Measurements from ENCODE around the gene UQCRFS1. TPM values are rescaled to one million over a fixed set of nuclear protein-coding genes. Genes with fewer than 3 reads are reported as not detected.

Gene UQCRFS1
- total RNA-seq, 6 experiments from 2014 or later = 35.0 to 40.6 (median 36.6) TPM

DNA sequence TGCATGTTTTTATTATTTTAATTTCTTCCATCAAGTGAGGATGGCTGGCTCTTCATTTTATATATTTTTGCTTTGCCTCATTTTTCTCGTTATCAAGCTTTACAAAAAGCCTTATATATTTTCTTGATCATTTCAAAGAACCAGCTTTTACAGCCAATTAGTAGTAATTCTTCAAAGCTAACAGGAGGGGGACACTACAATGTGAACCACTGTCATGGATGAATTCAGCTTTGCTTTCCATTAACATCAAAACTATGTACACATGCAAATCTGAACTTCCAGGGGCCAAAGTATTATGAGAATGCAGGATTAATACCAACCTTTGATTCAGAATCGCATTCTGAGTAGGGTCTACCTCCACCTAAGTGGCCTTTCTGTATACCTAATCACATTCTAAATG is 11.1 kb downstream of the UQCRFS1 start:
- Mint-ChIP-seq H3K4me1 (ENCODE audit: low read depth) (no peaks in the 10 kb centered on the region), H3K9me3 (no peaks in the 10 kb centered on the region), H3K27ac (no peak overlapping the region), H3K4me3 (no peak overlapping the region), H3K27me3 (ENCODE audit: insufficient read depth) (peaks cover 2% of the 10 kb centered on the region; the same call in 1 of the 2 replicates), H3K36me3 (ENCODE audit: low read depth) (peaks cover 12% of the 10 kb centered on the region)
- no peak for DNase-seq
- TF ChIP-seq, protein P1, sequence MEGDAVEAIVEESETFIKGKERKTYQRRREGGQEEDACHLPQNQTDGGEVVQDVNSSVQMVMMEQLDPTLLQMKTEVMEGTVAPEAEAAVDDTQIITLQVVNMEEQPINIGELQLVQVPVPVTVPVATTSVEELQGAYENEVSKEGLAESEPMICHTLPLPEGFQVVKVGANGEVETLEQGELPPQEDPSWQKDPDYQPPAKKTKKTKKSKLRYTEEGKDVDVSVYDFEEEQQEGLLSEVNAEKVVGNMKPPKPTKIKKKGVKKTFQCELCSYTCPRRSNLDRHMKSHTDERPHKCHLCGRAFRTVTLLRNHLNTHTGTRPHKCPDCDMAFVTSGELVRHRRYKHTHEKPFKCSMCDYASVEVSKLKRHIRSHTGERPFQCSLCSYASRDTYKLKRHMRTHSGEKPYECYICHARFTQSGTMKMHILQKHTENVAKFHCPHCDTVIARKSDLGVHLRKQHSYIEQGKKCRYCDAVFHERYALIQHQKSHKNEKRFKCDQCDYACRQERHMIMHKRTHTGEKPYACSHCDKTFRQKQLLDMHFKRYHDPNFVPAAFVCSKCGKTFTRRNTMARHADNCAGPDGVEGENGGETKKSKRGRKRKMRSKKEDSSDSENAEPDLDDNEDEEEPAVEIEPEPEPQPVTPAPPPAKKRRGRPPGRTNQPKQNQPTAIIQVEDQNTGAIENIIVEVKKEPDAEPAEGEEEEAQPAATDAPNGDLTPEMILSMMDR (IDR thresholded peaks at IDR 0.05) = peak; percentile 34; the same call in 1 of the 2 replicates

GRCh38 chr19:29194658-29195057 is 18.3 kb downstream of the UQCRFS1 start:
- Mint-ChIP-seq H3K27me3 (ENCODE audit: insufficient read depth) (peaks cover 3% of the 10 kb centered on the region), H3K4me1 (ENCODE audit: low read depth) (no peaks in the 10 kb centered on the region), H3K36me3 (ENCODE audit: low read depth) (no peaks in the 10 kb centered on the region), H3K4me3 (no peak overlapping the region), H3K9me3 (no peaks in the 10 kb centered on the region), H3K27ac (no peak overlapping the region)
- no peak for DNase-seq
- TF ChIP-seq, protein P1 (IDR thresholded peaks at IDR 0.05) = no peak

- no peak overlapping the region for H3K27ac Mint-ChIP-seq
- H3K9me3 Mint-ChIP-seq = no peaks in the 10 kb centered on the region
- H3K27me3 Mint-ChIP-seq (ENCODE audit: insufficient read depth) = peaks cover 3% of the 10 kb centered on the region
- TF ChIP-seq, protein P1 (IDR thresholded peaks at IDR 0.05) = no peak
- no peaks in the 10 kb centered on the region for H3K4me1 Mint-ChIP-seq (ENCODE audit: low read depth)
- no peak for DNase-seq
- no peaks in the 10 kb centered on the region for H3K36me3 Mint-ChIP-seq (ENCODE audit: low read depth)
- no peak overlapping the region for H3K4me3 Mint-ChIP-seq
Measured at GRCh38 chr19:29193155-29193554, 19.8 kb downstream of the UQCRFS1 start.

GRCh38 chr19:29191005-29191404 is 21.9 kb downstream of the UQCRFS1 start:
- H3K27me3 Mint-ChIP-seq (ENCODE audit: insufficient read depth) = peaks cover 8% of the 10 kb centered on the region
- H3K4me1 Mint-ChIP-seq (ENCODE audit: low read depth) = no peaks in the 10 kb centered on the region
- H3K36me3 Mint-ChIP-seq (ENCODE audit: low read depth) = no peaks in the 10 kb centered on the region
- TF ChIP-seq, protein P1 (IDR thresholded peaks at IDR 0.05) = no peak
- no peaks in the 10 kb centered on the region for H3K9me3 Mint-ChIP-seq
- DNase-seq = no peak
- H3K4me3 Mint-ChIP-seq = no peak overlapping the region
- H3K27ac Mint-ChIP-seq = no peak overlapping the region

DNA sequence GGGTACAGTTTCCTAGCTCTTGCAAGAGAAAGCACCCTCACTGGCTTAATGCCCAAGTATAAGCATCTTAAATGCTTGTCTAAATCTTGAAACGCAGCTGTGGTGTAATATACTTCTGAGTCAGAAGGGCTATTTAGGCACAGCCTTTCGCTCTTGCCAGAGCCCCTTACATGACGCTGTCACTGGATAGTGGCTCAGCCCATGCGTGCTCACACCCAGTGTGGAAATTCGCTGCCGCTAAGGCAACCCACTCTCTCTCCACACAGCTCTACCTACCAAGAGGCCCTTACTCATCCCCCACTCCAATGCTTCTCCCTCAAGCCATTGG is 24.0 kb downstream of the UQCRFS1 start:
- Mint-ChIP-seq H3K9me3 (no peaks in the 10 kb centered on the region), H3K27ac (no peak overlapping the region), H3K36me3 (ENCODE audit: low read depth) (no peaks in the 10 kb centered on the region), H3K4me3 (no peak overlapping the region), H3K4me1 (ENCODE audit: low read depth) (no peaks in the 10 kb centered on the region), H3K27me3 (ENCODE audit: insufficient read depth) (peaks cover 16% of the 10 kb centered on the region)
- TF ChIP-seq, protein P1 (IDR thresholded peaks at IDR 0.05) = no peak
- peak; percentile 12 for DNase-seq

Measured in HFFc6 (cell line).